ENCODE results near the gene WNK2.

The WNK2 gene

GRCh38 chr9:93255994-93256877 is 72.3 kb downstream of the WNK2 start:
- DNase-seq, result no peak

GRCh38 chr9:93256878-93257807 is 73.2 kb downstream of the WNK2 start:
- no peak for DNase-seq

GRCh38 chr9:93257808-93258331 is 73.9 kb downstream of the WNK2 start:
- no peak for DNase-seq

GRCh38 chr9:93258419-93258817 is 74.5 kb downstream of the WNK2 start:
- DNase-seq, result no peak

GRCh38 chr9:93258818-93259489 is 75.0 kb downstream of the WNK2 start:
- DNase-seq, result no peak

- DNase-seq, result no peak
Observed at GRCh38 chr9:93259490-93260262, 75.7 kb downstream of the WNK2 start.

GRCh38 chr9:93260263-93261066 is 76.5 kb downstream of the WNK2 start:
- no peak for DNase-seq

GRCh38 chr9:93261281-93261680 is 77.3 kb downstream of the WNK2 start:
- no peak for DNase-seq

- DNase-seq, result no peak
Observed at GRCh38 chr9:93261735-93262523, 78.0 kb downstream of the WNK2 start.

- DNase-seq, result no peak
Observed at GRCh38 chr9:93262537-93263310, 78.8 kb downstream of the WNK2 start.

GRCh38 chr9:93263334-93264229 is 79.6 kb downstream of the WNK2 start:
- no peak for DNase-seq

GRCh38 chr9:93264338-93265125 is 80.6 kb downstream of the WNK2 start:
- no peak for DNase-seq

GRCh38 chr9:93265301-93265971 is 81.5 kb downstream of the WNK2 start:
- no peak for DNase-seq

GRCh38 chr9:93265972-93266371 is 82.0 kb downstream of the WNK2 start:
- no peak for DNase-seq

- DNase-seq, result no peak
Observed at GRCh38 chr9:93266521-93267001, 82.6 kb downstream of the WNK2 start.

- no peak for DNase-seq
Observed at GRCh38 chr9:93267091-93267541, 83.2 kb downstream of the WNK2 start.

All from suppressor macrophage (primary cell).